K562 (cell line): ENCODE results near the gene PRICKLE3. TPM values are rescaled to one million over a fixed set of nuclear protein-coding genes. Genes with fewer than 3 reads are reported as not detected.

Experiments used
- CREB3L1 ChIP-seq: fragments of 450-650 bp; IDR thresholded peaks from 2 replicates; pipeline ENCODE4 v1.6.1; 2014; ENCODE audit warnings: low read depth, mild to moderate bottlenecking, moderate library complexity, borderline replicate concordance
- CXXC5 ChIP-seq: fragments of 250-450 bp; sonication (Bioruptor Pico); IDR thresholded peaks from 2 replicates; pipeline ENCODE4 v1.8.0; 2022; ENCODE audit warnings: inconsistent platforms, mild to moderate bottlenecking, moderate library complexity
- E2F6 ChIP-seq, 2 experiments: IDR thresholded peaks; 2 replicates each; pipeline ENCODE4 v1.6.1; 2011; ENCODE audit warnings: borderline replicate concordance in 1 of 2, control low read depth in 1 of 2, low read depth in 1 of 2, low read length in 1 of 2, mild to moderate bottlenecking in 1 of 2, mixed read lengths in 1 of 2, moderate library complexity in 1 of 2; ENCODE audit not compliant: insufficient read depth in 1 of 2, insufficient read length in 1 of 2, poor library complexity in 1 of 2, severe bottlenecking in 1 of 2; ENCODE audit errors: extremely low read depth in 1 of 2
- ELF1 ChIP-seq: fragments of 200-800 bp; sonication (Bioruptor generic); IDR thresholded peaks from 2 replicates; pipeline ENCODE4 v1.6.1; 2016; ENCODE audit warnings: missing genetic modification characterization, missing compliant biosample characterization
- GABPB2 ChIP-seq: fragments of 250-450 bp; sonication (Bioruptor Pico); conservative IDR thresholded peaks from 2 replicates; pipeline ENCODE4 v1.5.1; 2021; ENCODE audit warnings: mild to moderate bottlenecking
- GMEB1 ChIP-seq: fragments of 250-450 bp; sonication (Bioruptor Pico); IDR thresholded peaks from 2 replicates; pipeline ENCODE4 v1.4.0; 2020; ENCODE audit warnings: mild to moderate bottlenecking
- KHSRP ChIP-seq: fragments of 450-650 bp; IDR thresholded peaks from 2 replicates; pipeline ENCODE4 v1.6.1; 2017
- L3MBTL2 ChIP-seq: fragments of 450-650 bp; IDR thresholded peaks from 2 replicates; pipeline ENCODE4 v1.6.1; 2016; ENCODE audit warnings: mild to moderate bottlenecking, moderate library complexity
- NFIC ChIP-seq: fragments of 450-650 bp; IDR thresholded peaks from 2 replicates; pipeline ENCODE4 v1.6.1; 2017; ENCODE audit warnings: mild to moderate bottlenecking, inconsistent platforms
- NR2C2 ChIP-seq, 2 experiments: fragments of 200-800 bp in 1 of 2; sonication (Bioruptor generic) in 1 of 2; sonication (generic) in 1 of 2; formaldehyde crosslinking in 1 of 2; IDR thresholded peaks; 2 replicates each; pipeline versions ENCODE4 v1.6.1 to v1.8.0; 2016 to 2022; ENCODE audit warnings: mild to moderate bottlenecking in 1 of 2, missing compliant biosample characterization in 1 of 2, missing genetic modification characterization in 1 of 2, missing genetic modification reagents in 1 of 2
- SIN3A ChIP-seq, 2 experiments: fragments of 150-350 bp in 1 of 2; IDR thresholded peaks; 2 replicates each; pipeline ENCODE4 v1.6.1; 2011 to 2016; ENCODE audit warnings: borderline replicate concordance in 2 of 2, low read depth in 2 of 2, low read length in 2 of 2, mild to moderate bottlenecking in 2 of 2, moderate library complexity in 2 of 2; ENCODE audit not compliant: control insufficient read depth in 1 of 2
- SIRT6 ChIP-seq: IDR thresholded peaks from one replicate; pipeline ENCODE4 v1.6.1; 2012; ENCODE audit warnings: low read depth, mild to moderate bottlenecking, control low read depth, inconsistent platforms, low read length, moderate library complexity
- SMARCC2 ChIP-seq: fragments of 450-650 bp; IDR thresholded peaks from 2 replicates; pipeline ENCODE4 v1.6.1; 2017; ENCODE audit warnings: antibody characterized with exemption, moderate library complexity, mild to moderate bottlenecking, low read depth
- SRF ChIP-seq, 2 experiments: fragments of 250-450, 450-650 bp in 1 of 2; sonication (Bioruptor Pico) in 1 of 2; sonication (generic) in 1 of 2; formaldehyde crosslinking; IDR thresholded peaks; 2 replicates each; pipeline versions ENCODE4 v1.5.0 to v1.5.1; 2020 to 2022; ENCODE audit warnings: mild to moderate bottlenecking in 1 of 2, missing genetic modification reagents in 1 of 2
- TCF3 ChIP-seq: sonication (generic); formaldehyde crosslinking; IDR thresholded peaks from 2 replicates; pipeline ENCODE4 v1.4.0; 2020; ENCODE audit warnings: mild to moderate bottlenecking, missing genetic modification reagents
- THRA ChIP-seq: fragments of 450-650 bp; IDR thresholded peaks from 2 replicates; pipeline ENCODE4 v1.6.1; 2017; ENCODE audit warnings: mild to moderate bottlenecking, moderate library complexity
- USF1 ChIP-seq: sonication (generic); formaldehyde crosslinking; IDR thresholded peaks from 2 replicates; pipeline ENCODE4 v1.9.0; 2022; ENCODE audit warnings: mild to moderate bottlenecking, missing genetic modification reagents
- YY1 ChIP-seq, 3 experiments: IDR thresholded peaks; 2 replicates each; pipeline ENCODE4 v1.6.1; 2011; ENCODE audit warnings: low read length in 2 of 3, mild to moderate bottlenecking in 2 of 3, moderate library complexity in 2 of 3, borderline replicate concordance in 1 of 3, control low read depth in 1 of 3, low read depth in 1 of 3; ENCODE audit not compliant: insufficient read depth in 3 of 3, insufficient replicate concordance in 2 of 3, control insufficient read depth in 1 of 3, insufficient read length in 1 of 3; ENCODE audit errors: extremely low read depth in 1 of 3
- polyA plus RNA-seq, 8 experiments: library from polyadenylated mRNA; depleted of rRNA in 4 of 8; stranded (reverse) in 5 of 8; unstranded in 3 of 8; fragments of >200 nt; fragmentation: Nextera tagmentation in 2 of 8; fragmentation: Illumina TruSeq in 1 of 8; extraction: Ambion mirVana in 2 of 8; extraction: Trizol in 1 of 8; gene quantifications; 2 replicates each; pipeline versions ENCODE4 v1.2.1 to v1.2.3, GENCODE V29; 2011 to 2014; ENCODE audit warnings: inconsistent platforms in 1 of 8, missing spikeins in 1 of 8
- total RNA-seq, 7 experiments: library from RNA; depleted of rRNA in 6 of 7; stranded (reverse); fragments of >200 nt in 6 of 7; fragmentation: Illumina TruSeq in 2 of 7; extraction: Trizol in 2 of 7; gene quantifications; 2 replicates each; pipeline versions ENCODE4 v1.2.1 to v1.2.3, GENCODE V29; 2011 to 2021; ENCODE audit warnings: low replicate concordance in 1 of 7

PRICKLE3 gene
- total and polyA plus RNA-seq, 9 of the 15 experiments (the other 6 are each of a cell fraction or from before 2014, with no cell fraction given), result 1.1 to 44.3 (median 14.0) TPM

- TF ChIP-seq THRA (no peak), GMEB1 (no peak), NR2C2 (CRISPR knock-in tag; IDR thresholded peaks at IDR 0.05) (no peak), NR2C2 (tag; IDR thresholded peaks at IDR 0.05) (peak; percentile 90), SIRT6 (no peak), GABPB2 (CRISPR knock-in tag) (no peak), KHSRP (no peak), L3MBTL2 (peak; percentile 92), YY1 (IDR thresholded peaks at IDR 0.05; ENCODE audit: borderline replicate concordance in 1 of 3, control insufficient read depth in 1 of 3, extremely low read depth in 1 of 3, insufficient read depth in 3 of 3, insufficient read length in 1 of 3, insufficient replicate concordance in 2 of 3, low read depth in 1 of 3, low read length in 2 of 3) (peak in 2 of 3 experiments; percentile 38 to 77), USF1 (CRISPR knock-in tag) (peak; percentile 80), NFIC (peak; percentile 26; the same call in 1 of the 2 replicates), CREB3L1 (peak; percentile 82), E2F6 (IDR thresholded peaks at IDR 0.05; ENCODE audit: borderline replicate concordance in 1 of 2, extremely low read depth in 1 of 2, insufficient read depth in 1 of 2, insufficient read length in 1 of 2, low read depth in 1 of 2, low read length in 1 of 2, poor library complexity in 1 of 2, severe bottlenecking in 1 of 2) (peak; percentile 73 to 88), TCF3 (CRISPR knock-in tag) (0 out of 2 replicates have a peak, but pooled peaks have one; percentile 23), SRF (CRISPR knock-in tag; IDR thresholded peaks at IDR 0.05) (no peak), CXXC5 (CRISPR knock-in tag) (peak; percentile 86), ELF1 (tag) (peak; percentile 87), SIN3A (IDR thresholded peaks at IDR 0.05; ENCODE audit: borderline replicate concordance in 2 of 2, control insufficient read depth in 1 of 2, low read depth in 2 of 2, low read length in 2 of 2) (0 out of 4 replicates have a peak, but pooled peaks of 1 of the 2 experiments have one; percentile 37), SMARCC2 (no peak)
Measured at GRCh38 chrX:49186125-49187027, at the start of gene PRICKLE3 (continued).
